GM21381 (cell line): ENCODE results near the gene SETD4.
"Not testable (repeated sequence)": the region's sequence is repeated elsewhere in the genome, so short reads cannot be mapped to it uniquely, and the experiment has no call there.

Source experiments
- ATAC-seq: cut with Tn5 transposase; IDR thresholded peaks from one replicate; pipeline ENCODE4 v1.9.1; 2021; ENCODE audit warnings: mild to moderate bottlenecking, moderate library complexity; ENCODE audit not compliant: unreplicated experiment

Gene SETD4

DNA sequence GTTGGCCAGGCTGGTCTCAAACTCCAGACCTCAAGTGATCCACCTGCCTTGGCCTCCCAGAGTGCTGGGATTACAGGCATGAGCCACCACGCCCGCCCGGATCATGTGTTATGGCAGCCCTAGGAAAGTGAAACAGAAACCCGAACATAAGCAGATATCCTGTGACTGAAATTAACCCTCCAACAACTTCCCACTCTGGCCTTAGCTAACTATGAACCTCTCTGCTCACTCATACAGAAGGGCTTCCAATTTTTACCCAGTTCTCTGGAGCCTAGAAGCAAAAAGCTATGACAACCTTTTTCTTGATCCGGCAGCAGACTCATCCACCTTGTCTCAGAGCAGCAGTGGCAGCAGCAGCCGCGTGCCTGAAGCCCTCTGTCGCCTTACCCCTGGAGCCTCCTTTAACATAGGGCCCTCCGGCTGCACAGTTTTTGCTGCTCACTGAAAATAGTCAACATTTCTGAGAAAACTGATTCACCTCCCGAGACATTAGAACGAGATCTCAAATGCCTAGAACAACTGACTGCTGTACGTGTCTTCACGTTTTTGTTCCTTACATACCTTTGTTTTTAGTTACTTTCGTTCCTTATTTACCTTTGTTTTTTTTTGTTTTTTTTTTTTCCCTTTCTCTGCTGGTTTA, 18.8 kb upstream of the SETD4 start:
- peak; percentile 49 for ATAC-seq

DNA sequence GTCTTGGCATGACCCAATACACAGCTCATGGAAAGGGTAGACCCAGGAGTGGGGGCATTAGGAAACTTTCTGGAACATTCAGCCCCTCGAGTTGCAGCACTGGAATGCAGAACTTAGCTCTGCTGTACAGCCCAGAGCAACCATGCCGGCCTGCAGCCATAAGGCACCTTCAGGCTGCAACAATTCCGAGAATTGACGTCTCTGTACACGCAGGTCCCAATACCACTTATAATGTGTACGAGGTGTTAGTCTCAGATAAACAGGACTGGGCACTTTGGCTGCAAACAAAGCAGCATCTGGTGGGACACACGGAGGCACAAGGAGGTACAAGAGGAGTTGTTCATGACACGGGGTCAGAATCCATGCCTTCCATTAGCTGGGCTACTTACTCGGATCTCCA, 17.4 kb upstream of the SETD4 start:
- ATAC-seq, result no peak

DNA sequence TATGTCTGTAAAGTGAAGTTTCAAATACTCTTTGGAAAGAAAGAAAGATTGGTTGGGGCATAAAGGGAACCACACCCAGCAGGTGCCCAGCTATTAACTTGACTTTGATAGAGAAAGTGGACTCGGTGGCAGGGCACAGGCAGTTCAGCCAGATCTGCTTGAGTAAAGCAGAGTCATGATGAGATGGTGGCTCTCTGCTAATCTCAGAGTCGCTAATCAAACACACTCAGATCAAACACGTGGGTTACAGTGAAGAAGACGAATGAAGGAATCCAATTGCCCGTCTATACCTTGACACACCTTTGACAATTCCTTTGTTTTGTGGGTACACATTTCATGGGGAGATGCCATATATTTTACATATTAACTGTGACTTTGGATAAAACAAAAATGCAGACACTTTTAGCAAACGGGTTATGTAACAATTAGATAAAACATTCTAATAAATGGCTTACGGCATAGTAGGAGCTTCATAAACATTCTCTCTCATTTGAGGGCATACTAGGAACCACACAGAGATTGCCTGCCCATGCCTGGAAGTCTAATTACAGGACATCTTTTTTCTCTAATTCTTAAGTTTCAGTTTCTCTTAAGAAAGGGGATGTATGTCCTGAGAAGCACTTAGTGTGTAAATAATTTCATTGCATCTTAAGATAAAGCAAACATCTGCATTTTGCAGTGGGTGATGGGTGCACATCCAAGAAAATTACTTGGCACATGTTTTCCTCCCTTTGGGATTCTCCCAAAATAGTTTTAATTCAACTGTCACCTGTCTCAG, 16.7 kb upstream of the SETD4 start:
- no peak for ATAC-seq

GRCh38 chr21:36075953-36076352, 15.6 kb upstream of the SETD4 start:
- ATAC-seq, result no peak

- no peak for ATAC-seq
Observed at GRCh38 chr21:36075171-36075570, 14.8 kb upstream of the SETD4 start.

GRCh38 chr21:36073911-36074310, 13.6 kb upstream of the SETD4 start:
- not testable (repeated sequence) for ATAC-seq

GRCh38 chr21:36073181-36073580, 12.9 kb upstream of the SETD4 start:
- ATAC-seq, result no peak

GRCh38 chr21:36072453-36073162, 12.3 kb upstream of the SETD4 start:
- no peak for ATAC-seq

GRCh38 chr21:36070999-36071398, 10.7 kb upstream of the SETD4 start:
- no peak for ATAC-seq

GRCh38 chr21:36069713-36070583, 9.6 kb upstream of the SETD4 start, which contains the start of gene CBR1:
Gene CBR1 (plus strand): TSS chr21:36070024. CDS start chr21:36070116, 92 bp downstream.
- ATAC-seq, result peak; percentile 97

- no peak for ATAC-seq
Observed at GRCh38 chr21:36068748-36069398, 8.5 kb upstream of the SETD4 start.

DNA sequence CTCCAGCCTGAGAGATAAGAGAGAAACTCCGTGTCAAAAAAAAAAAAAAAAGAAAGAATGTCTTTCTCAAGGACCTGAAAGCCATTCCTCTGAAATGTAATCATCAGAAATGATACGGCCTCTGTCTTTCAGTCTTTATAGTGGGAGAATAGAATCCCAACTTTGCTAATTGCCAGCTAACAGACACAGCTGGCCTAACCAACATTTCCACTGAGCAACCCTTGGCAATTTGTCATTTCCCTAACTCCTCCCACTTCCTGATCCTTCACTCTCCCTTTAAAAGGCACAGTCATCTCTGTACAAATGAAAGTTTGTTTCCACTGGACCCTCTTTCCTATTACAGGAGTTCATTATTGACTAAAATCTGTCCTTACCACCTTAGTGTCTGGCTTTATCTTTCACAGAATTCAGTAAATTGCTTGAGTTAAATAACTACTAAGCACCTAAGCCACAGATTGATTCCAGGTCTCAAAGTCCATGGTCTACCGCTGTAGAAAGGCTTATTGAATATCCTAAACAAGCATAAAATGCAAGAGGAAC, 5.2 kb upstream of the SETD4 start:
- no peak for ATAC-seq

- ATAC-seq, result no peak
Observed at GRCh38 chr21:36064085-36064460, 3.7 kb upstream of the SETD4 start.

- no peak for ATAC-seq
Observed at GRCh38 chr21:36063375-36064084, 3.2 kb upstream of the SETD4 start.

DNA sequence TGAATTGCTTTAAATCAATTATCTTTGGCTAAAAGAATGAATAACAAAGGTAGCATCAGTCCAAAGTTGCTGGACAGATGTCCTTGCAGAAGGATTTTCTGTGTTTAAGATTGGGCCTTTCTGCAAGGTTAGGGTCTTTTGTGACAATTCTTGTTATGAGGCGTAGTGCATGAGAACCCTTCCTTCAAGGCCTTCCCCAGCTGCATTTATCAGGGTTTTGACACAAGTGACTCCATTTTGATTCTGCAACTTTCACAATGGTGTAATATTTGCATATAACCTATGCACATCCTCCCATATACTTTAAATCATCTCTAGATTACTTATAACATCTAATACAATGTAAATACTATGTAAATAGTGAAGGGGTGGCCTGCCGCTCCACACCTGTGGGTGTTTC, 1.1 kb upstream of the SETD4 start:
- ATAC-seq, result no peak

DNA sequence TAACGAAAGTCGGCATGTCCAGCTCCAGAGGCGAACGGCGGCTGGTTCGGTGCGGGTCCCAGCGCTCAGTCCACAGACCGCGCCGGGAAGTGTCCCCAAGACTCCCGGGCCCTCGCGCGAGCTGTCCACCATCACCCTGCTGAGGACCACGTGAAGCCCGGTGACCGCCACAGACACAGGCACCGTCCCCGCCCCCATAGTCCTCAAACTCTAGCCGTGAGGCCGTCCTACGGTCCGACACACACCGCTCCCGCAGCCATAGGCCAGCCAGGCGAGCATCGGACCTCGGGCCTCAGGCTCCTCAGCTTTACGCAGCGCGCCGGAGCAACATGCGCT, 535 bp downstream of the SETD4 start:
- ATAC-seq, result peak; percentile 54

DNA sequence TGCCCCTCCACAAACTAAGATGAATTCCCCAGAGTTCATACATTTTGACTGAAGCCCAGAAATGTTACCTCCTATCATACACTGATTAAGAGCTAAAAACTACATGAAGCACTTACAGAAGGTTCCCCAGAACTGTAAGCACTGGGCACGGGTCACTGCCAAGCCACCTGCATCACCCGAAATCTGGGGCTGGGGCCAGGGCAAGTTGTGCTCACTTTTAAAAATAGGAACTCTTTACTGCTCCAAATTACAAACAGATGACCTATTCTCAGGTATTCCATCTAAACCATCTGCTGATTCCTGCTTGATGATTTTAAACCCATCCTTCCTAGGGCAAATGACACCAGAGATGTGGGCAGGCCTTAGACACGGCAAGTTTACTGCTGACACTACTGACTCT, 4.8 kb downstream of the SETD4 start:
- ATAC-seq, result no peak

GRCh38 chr21:36053715-36054062, 6.6 kb downstream of the SETD4 start:
- no peak for ATAC-seq

DNA sequence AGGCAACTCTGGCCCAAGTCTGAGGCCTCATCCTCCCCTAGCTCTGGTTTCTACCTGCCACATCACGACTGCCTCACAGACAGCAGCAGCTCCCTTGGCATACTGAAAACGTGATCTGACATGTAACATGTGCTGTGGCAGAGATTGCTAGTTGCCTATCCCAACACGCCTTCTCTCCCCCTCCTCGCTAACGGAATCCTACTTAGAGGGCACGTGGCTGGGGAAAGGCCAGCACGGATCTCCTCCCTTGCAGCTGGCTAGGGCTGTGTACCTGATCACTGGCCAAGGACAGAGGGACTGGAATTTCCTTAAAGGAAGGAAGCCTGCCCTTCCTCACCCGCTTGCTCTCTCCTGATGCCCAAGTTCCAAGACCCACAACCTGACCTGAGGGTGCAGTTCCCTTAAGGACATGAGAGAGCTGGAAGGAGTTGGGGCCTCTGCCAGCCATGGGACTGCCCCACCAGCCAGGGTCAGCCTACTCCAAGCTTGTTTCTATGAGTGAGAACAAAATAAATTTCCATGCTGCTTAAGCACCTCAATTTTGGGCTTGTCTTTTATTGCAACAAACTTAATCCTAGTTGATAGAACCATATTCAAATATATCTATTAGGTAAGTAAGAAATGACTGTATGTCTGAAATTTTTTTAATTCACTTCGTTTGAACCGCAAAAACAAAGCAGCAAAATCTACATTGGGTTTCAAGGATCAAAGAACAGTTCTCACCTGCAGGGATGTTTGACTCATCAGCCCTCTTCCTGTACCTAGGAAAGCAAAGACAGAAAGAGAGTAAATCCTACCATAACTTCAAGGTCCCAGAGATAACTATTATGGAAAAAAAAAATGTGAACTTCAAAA, 7.2 kb downstream of the SETD4 start:
- no peak for ATAC-seq
